Upper lobe of left lung (tissue), 6 donors: ENCODE results near the gene IL1RAPL2. TPM values are rescaled to one million over a fixed set of nuclear protein-coding genes. Genes with fewer than 3 reads are reported as not detected.

Experiments used
- ATAC-seq, 2 donors: fragments of 200-7000 bp; cut with Tn5 transposase; one replicate each; pipeline ENCODE4 v1.9.1; 2022; ENCODE audit warnings: mild to moderate bottlenecking in 2 of 2, moderate library complexity in 2 of 2; ENCODE audit not compliant: low FRiP score in 2 of 2
- DNase-seq, 2 donors: peaks; one replicate each; pipeline ENCODE4 v3.0.0-alpha.2; 2019 to 2020
- H3K27ac ChIP-seq, 4 donors: fragments of 200-600 bp; sonication (generic); one replicate each; pipeline ENCODE4 v1.5.1; 2016 to 2019
- H3K27me3 ChIP-seq, 4 donors: fragments of 200-600 bp; sonication (generic); one replicate each; pipeline ENCODE4 v1.5.1; 2017 to 2019
- H3K36me3 ChIP-seq, 4 donors: fragments of 200-600 bp; sonication (generic); one replicate each; pipeline ENCODE4 v1.5.1; 2016 to 2019
- H3K4me1 ChIP-seq, 4 donors: fragments of 200-600 bp; sonication (generic); one replicate each; pipeline ENCODE4 v1.5.1; 2018 to 2019
- H3K4me3 ChIP-seq, 4 donors: fragments of 200-600 bp; sonication (generic); one replicate each; pipeline ENCODE4 v1.5.1; 2017 to 2019; ENCODE audit warnings: mild to moderate bottlenecking in 2 of 4, moderate library complexity in 1 of 4
- H3K9me3 ChIP-seq, 4 donors: fragments of 200-600 bp; sonication (generic); one replicate each; pipeline ENCODE4 v1.5.1; 2018 to 2019
- EP300 ChIP-seq, 4 donors: sonication (generic); formaldehyde crosslinking; IDR thresholded peaks; one replicate each; pipeline ENCODE4 v1.5.1; 2017; ENCODE audit warnings: antibody characterized with exemption in 4 of 4, control low read depth in 2 of 4
- POLR2A ChIP-seq, 4 donors: fragments of 450-650 bp; IDR thresholded peaks; one replicate each; pipeline ENCODE4 v1.5.1; 2016 to 2017; ENCODE audit warnings: antibody characterized with exemption in 4 of 4, mild to moderate bottlenecking in 2 of 4
- POLR2AphosphoS5 ChIP-seq, 2 donors: sonication (generic); formaldehyde crosslinking; IDR thresholded peaks; one replicate each; pipeline ENCODE4 v1.5.1; 2017; ENCODE audit warnings: antibody characterized with exemption in 2 of 2
- WGBS, 2 donors: methylation state at CpG; one replicate each; pipeline ENCODE4 v1.1.5; 2017 to 2018; 5-methylcytosine and 5-hydroxymethylcytosine counted together
- total RNA-seq, 6 donors: library from RNA; depleted of rRNA in 4 of 6; stranded (reverse); fragments of >200 nt in 4 of 6; gene quantifications; one replicate each; pipeline versions ENCODE4 v1.1.0 to v1.2.1, GENCODE V29; 2016 to 2021
- TF ChIP-seq, protein P1 (sequence below), 6 experiments: fragments of 450-650 bp in 4 of 6; fragments of 200-600 bp in 2 of 6; sonication (generic) in 2 of 6; IDR thresholded peaks; one replicate each; pipeline ENCODE4 v1.5.1; 2016 to 2019; ENCODE audit warnings: antibody characterized with exemption in 6 of 6
- donor health status: DM: no; HTN: no; CAD: no; lungs with moderate emphysema.
- donor health status: DM: no; HTN: yes; CAD: no; lungs with severe emphysema.

IL1RAPL2 gene
- total RNA-seq, 6 donors from 2014 or later, result not detected

DNA sequence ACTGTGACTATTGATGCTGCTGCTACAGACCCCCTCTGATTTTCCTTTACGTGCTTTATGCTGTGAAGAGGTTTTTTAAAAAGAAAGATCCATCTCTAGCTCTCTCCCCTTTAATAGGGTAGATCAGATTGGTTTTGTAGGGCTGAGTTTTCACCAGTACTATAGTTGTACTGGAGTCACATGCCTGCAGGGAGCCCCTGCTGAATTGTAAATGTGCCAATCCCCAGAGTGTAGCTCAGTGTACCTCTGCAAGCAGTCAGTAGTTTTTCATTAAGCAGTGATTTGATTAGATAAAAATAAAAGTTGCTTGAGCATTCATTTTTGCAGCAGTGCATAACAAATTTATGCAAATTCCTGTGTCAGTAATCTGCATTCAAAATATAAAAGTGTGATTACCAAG is 179.2 kb downstream of the IL1RAPL2 start:
- H3K9me3 ChIP-seq, result no peaks in the 10 kb centered on the region
- TF ChIP-seq, protein P1, sequence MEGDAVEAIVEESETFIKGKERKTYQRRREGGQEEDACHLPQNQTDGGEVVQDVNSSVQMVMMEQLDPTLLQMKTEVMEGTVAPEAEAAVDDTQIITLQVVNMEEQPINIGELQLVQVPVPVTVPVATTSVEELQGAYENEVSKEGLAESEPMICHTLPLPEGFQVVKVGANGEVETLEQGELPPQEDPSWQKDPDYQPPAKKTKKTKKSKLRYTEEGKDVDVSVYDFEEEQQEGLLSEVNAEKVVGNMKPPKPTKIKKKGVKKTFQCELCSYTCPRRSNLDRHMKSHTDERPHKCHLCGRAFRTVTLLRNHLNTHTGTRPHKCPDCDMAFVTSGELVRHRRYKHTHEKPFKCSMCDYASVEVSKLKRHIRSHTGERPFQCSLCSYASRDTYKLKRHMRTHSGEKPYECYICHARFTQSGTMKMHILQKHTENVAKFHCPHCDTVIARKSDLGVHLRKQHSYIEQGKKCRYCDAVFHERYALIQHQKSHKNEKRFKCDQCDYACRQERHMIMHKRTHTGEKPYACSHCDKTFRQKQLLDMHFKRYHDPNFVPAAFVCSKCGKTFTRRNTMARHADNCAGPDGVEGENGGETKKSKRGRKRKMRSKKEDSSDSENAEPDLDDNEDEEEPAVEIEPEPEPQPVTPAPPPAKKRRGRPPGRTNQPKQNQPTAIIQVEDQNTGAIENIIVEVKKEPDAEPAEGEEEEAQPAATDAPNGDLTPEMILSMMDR (IDR thresholded peaks at IDR 0.05), result no peak
- no peak for TF ChIP-seq POLR2A (IDR thresholded peaks at IDR 0.05)
- no peak for TF ChIP-seq POLR2AphosphoS5 (IDR thresholded peaks at IDR 0.05)
- no peak for TF ChIP-seq EP300 (IDR thresholded peaks at IDR 0.05)
- H3K4me3 ChIP-seq, result no peak overlapping the region
- 52 to 80% methylated on average over 1 of the region's 1 CpG for WGBS, 2 donors
- no peaks in the 10 kb centered on the region for H3K27me3 ChIP-seq
- H3K4me1 ChIP-seq, result no peaks in the 10 kb centered on the region
- ATAC-seq, result no peak
- DNase-seq, result no peak
- no peaks in the 10 kb centered on the region for H3K36me3 ChIP-seq
- no peak overlapping the region for H3K27ac ChIP-seq

DNA sequence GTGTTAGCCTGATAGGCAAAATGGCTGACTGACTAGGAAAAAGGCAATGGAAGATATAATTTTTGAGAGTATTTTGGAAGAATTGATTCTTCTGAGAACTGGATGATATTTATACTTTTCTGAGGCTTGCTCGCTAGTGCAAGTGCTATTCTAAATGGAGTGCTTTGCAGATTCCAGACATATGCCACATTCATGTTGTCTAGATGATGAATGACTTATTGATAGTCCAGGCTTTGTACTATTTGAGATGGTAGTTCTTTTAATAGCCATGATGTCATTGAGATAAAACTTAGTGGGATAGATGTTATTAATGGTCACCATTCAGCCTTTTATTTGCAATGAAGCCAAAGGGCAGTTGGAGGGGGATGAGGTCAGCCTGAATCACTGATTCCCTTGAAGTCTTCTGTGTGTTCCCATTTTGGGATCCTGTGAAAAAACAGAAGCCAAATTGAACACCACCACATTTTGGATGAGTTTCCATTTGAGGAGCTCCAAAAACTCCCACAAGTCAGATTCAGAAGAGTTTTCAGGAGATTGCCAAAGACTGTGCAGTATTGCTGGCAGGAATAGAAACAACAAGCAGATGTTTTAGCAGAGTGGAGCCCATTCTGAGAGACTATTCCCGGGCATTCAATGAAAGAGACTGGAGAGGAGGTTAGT is 184.1 kb downstream of the IL1RAPL2 start:
- Histone ChIP-seq H3K9me3 (no peaks in the 10 kb centered on the region), H3K4me1 (no peaks in the 10 kb centered on the region), H3K27ac (no peak overlapping the region), H3K27me3 (no peaks in the 10 kb centered on the region), H3K4me3 (no peak overlapping the region), H3K36me3 (no peaks in the 10 kb centered on the region)
- no peak for TF ChIP-seq POLR2A (IDR thresholded peaks at IDR 0.05)
- ATAC-seq, result peak in 1 of 2 donors; percentile 67
- WGBS, 2 donors, result 70 to 79% methylated on average over 2 of the region's 2 CpGs
- DNase-seq, result no peak

DNA sequence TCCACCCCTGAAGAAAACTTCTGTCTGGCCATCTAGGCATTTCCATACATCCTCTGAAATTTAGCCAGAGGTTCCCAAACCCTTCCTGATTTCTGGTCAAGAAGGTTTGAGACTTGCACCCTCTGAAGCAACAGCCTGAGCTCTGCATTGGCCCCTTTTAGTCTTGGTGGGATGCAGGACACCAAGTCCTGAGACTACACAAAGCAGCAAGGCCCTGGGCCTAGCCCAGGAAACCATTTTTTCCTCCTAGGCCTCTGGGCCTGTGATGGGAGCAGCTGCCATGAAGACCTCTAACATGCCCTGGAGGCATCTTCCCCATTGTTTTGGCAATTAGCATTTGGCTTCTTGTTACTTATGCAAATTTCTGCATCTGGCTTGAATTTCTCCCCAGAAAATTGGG is 196.6 kb downstream of the IL1RAPL2 start:
- H3K27me3 ChIP-seq, result no peaks in the 10 kb centered on the region
- ATAC-seq (no peak), DNase-seq (no peak)
- H3K27ac ChIP-seq, result no peak overlapping the region
- no peaks in the 10 kb centered on the region for H3K36me3 ChIP-seq
- peaks cover 0 to 38% (median 0%) of the 10 kb centered on the region in 4 donors for H3K9me3 ChIP-seq
- no peak for TF ChIP-seq EP300 (IDR thresholded peaks at IDR 0.05)
- TF ChIP-seq, protein P1 (IDR thresholded peaks at IDR 0.05), result no peak
- TF ChIP-seq POLR2AphosphoS5 (IDR thresholded peaks at IDR 0.05), result no peak
- TF ChIP-seq POLR2A (IDR thresholded peaks at IDR 0.05), result no peak
- H3K4me1 ChIP-seq, result no peaks in the 10 kb centered on the region
- no peak overlapping the region for H3K4me3 ChIP-seq

DNA sequence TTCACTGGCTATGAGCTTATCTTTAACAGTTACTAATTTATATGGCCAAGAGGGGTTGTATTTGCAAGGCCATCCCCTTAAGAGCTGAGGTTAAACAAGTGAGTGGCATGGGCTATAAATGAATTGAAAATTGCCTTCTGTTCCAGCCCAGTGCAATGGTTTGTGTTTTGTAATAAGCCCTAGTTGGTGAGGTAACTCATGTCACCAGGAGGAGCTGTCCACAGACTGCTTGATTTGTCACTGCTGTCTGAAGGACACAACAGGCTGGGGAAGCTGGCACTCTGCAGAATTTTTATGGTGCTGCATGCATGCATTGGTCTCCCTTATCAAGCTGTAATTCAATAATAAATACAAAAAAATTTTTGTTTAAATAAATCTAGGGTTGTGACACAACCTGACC is 223.8 kb downstream of the IL1RAPL2 start:
- no peaks in the 10 kb centered on the region for H3K4me1 ChIP-seq
- H3K4me3 ChIP-seq, result no peak overlapping the region
- no peak for ATAC-seq
- H3K27me3 ChIP-seq, result no peaks in the 10 kb centered on the region
- H3K9me3 ChIP-seq, result no peaks in the 10 kb centered on the region
- no peaks in the 10 kb centered on the region for H3K36me3 ChIP-seq
- TF ChIP-seq EP300 (IDR thresholded peaks at IDR 0.05) (no peak), POLR2AphosphoS5 (IDR thresholded peaks at IDR 0.05) (no peak), POLR2A (IDR thresholded peaks at IDR 0.05) (no peak)
- TF ChIP-seq, protein P1 (IDR thresholded peaks at IDR 0.05), result no peak
- H3K27ac ChIP-seq, result no peak overlapping the region
- DNase-seq, result no peak

DNA sequence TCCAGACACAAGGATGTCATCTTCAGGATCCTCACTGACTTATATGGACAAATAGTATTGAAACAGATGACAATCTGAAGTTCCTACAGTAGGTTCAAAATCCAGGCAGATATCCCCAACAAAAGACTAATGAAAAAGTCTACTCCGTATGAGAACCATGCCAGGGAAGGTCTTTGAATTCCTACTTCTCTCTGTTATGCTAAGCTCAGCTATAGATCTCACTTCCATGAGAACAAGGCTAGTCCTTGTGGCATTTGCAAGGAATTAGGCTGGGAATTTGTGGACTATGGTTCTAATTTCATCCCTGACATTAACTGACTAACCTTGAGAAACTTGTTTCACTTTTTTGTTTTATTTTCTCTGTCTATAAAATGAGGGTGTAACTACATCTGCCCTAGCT is 229.8 kb downstream of the IL1RAPL2 start:
- DNase-seq (no peak), ATAC-seq (no peak)
- Histone ChIP-seq H3K36me3 (no peaks in the 10 kb centered on the region), H3K4me3 (no peak overlapping the region), H3K9me3 (no peaks in the 10 kb centered on the region), H3K27me3 (no peaks in the 10 kb centered on the region), H3K27ac (no peak overlapping the region), H3K4me1 (no peaks in the 10 kb centered on the region)
- TF ChIP-seq POLR2AphosphoS5 (IDR thresholded peaks at IDR 0.05), result no peak
- no peak for TF ChIP-seq POLR2A (IDR thresholded peaks at IDR 0.05)
- TF ChIP-seq EP300 (IDR thresholded peaks at IDR 0.05), result no peak
- TF ChIP-seq, protein P1 (IDR thresholded peaks at IDR 0.05), result no peak
- 27 to 83% methylated on average over 1 of the region's 1 CpG for WGBS, 2 donors
